PFSK-1 (cell line): ENCODE measurements around the gene TPD52L2.
A peak's percentile ranks its signal among the peaks of the same experiment; 100 is the strongest.

Experiments
- FOXP2 ChIP-seq: optimal IDR thresholded peaks from 2 replicates; pipeline ENCODE3; 2011; ENCODE audit warnings: borderline replicate concordance, control low read depth, inconsistent platforms; ENCODE audit not compliant: insufficient read depth; ENCODE audit errors: extremely low read length, extremely low read depth
- POLR2AphosphoS5 ChIP-seq: IDR thresholded peaks from 2 replicates; pipeline ENCODE4 v1.6.1; 2012; ENCODE audit warnings: low read depth, mild to moderate bottlenecking, control low read depth, low read length, moderate library complexity
- SIN3A ChIP-seq: IDR thresholded peaks from 2 replicates; pipeline ENCODE4 v1.6.1; 2012; ENCODE audit warnings: mild to moderate bottlenecking, low read length, moderate library complexity, borderline replicate concordance; ENCODE audit not compliant: insufficient read depth
- TAF1 ChIP-seq: IDR thresholded peaks from 2 replicates; pipeline ENCODE4 v1.6.1; 2012; ENCODE audit warnings: low read length, control low read depth, borderline replicate concordance; ENCODE audit not compliant: insufficient read depth
- TF ChIP-seq, protein P1 (sequence below), 2 experiments: IDR thresholded peaks; 2 replicates each; pipeline versions ENCODE4 v1.6.1 to v1.8.0; 2011 to 2012; ENCODE audit warnings: low read depth in 2 of 2, low read length in 2 of 2, control low read depth in 1 of 2, inconsistent platforms in 1 of 2, mild to moderate bottlenecking in 1 of 2, moderate library complexity in 1 of 2; ENCODE audit not compliant: insufficient read depth in 1 of 2

The TPD52L2 gene

DNA sequence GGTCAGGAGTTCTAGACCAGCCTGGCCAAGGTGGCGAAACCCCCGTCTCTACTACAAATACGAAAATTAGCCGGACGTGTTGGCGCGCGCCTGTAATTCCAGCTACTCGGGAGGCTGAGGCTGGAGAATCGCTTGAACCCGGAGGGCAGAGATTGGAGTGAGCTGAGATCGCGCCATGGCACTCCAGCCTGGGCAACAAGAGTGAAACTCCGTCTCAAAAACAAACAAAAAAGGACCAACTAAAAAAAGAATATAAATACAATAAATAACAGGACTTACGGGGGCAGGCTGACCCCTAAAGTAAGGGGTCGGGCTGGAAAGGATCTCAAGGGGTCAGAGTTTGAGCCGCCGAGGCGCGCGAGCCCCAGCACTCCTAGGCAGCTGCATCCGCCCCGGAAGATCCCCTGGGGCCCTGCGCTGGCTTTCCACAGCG is 509 bp upstream of the TPD52L2 start:
- TF ChIP-seq, protein P1, sequence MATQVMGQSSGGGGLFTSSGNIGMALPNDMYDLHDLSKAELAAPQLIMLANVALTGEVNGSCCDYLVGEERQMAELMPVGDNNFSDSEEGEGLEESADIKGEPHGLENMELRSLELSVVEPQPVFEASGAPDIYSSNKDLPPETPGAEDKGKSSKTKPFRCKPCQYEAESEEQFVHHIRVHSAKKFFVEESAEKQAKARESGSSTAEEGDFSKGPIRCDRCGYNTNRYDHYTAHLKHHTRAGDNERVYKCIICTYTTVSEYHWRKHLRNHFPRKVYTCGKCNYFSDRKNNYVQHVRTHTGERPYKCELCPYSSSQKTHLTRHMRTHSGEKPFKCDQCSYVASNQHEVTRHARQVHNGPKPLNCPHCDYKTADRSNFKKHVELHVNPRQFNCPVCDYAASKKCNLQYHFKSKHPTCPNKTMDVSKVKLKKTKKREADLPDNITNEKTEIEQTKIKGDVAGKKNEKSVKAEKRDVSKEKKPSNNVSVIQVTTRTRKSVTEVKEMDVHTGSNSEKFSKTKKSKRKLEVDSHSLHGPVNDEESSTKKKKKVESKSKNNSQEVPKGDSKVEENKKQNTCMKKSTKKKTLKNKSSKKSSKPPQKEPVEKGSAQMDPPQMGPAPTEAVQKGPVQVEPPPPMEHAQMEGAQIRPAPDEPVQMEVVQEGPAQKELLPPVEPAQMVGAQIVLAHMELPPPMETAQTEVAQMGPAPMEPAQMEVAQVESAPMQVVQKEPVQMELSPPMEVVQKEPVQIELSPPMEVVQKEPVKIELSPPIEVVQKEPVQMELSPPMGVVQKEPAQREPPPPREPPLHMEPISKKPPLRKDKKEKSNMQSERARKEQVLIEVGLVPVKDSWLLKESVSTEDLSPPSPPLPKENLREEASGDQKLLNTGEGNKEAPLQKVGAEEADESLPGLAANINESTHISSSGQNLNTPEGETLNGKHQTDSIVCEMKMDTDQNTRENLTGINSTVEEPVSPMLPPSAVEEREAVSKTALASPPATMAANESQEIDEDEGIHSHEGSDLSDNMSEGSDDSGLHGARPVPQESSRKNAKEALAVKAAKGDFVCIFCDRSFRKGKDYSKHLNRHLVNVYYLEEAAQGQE (IDR thresholded peaks at IDR 0.05; ENCODE audit: insufficient read depth in 1 of 2, low read depth in 2 of 2, low read length in 2 of 2), result no peak
- 0 out of 2 replicates have a peak, but pooled peaks have one; percentile 6 for TF ChIP-seq SIN3A

DNA sequence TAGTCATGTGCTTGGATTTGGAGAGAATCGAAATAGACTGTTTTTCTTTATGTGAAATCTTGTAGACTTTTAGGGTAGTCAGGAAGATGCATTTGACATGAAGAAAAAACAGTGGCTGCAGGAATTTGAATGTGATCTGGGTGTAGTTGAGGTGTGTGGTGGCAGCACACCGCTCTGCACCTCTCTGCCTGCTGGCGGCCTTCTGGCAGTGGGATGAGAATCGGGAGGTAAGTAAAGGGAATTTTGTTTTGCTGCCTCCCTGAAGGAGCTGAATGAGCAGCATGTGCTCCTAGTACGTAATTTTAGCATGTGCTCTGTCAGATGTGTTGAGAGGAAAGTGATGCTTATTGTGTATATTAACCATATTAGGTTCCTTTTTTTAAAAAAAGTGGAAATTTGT is 3.2 kb downstream of the TPD52L2 start:
- TF ChIP-seq TAF1 (no peak), SIN3A (no peak), FOXP2 (no peak), POLR2AphosphoS5 (no peak)

DNA sequence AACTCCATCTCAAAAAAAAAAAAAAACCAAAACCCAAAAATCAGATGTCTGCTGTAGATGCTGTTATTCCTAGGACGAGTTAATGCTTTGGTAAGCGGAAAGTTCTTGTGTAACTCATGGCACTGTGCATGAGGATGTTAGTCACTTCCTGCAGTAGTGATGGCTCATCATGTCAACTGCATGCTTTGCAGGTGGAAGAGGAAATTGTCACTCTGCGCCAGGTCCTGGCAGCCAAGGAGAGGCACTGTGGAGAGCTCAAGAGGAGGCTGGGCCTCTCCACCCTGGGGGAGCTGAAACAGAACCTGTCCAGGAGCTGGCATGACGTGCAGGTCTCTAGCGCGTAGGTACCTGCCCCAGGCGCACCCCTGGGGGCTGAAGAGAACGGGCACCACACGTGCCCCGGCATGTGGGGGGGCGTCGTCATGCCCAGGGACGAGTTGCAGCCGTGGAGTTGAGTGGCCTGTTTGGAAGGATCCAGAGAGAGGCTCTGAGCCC is 8.5 kb downstream of the TPD52L2 start:
- peak; percentile 52 for TF ChIP-seq FOXP2
- no peak for TF ChIP-seq SIN3A

DNA sequence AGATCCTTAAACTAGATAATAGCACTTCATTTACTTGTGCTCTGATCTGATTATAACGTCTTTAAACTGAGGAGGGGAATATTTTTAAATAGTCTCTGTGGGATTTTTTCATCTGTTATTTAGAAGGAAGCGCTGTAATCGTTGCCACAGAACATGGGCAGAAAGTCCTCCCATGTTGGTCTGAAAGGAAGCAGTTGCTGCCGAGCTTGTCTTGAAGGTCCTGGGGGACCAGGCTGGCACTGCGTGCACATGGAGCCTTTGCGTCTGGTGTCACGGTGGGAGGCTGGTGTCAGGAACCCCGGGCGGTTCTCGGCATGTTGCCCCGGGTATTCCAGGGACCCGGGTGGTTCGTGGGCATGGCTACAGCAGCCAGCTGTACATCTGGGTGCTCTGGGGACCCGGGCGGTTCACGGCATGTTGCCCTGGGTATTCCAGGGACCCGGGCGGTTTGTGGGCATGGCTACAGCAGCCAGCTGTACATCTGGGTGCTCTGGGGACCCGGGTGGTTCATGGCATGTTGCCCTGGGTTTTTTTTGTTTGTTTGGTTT is 11.5 kb downstream of the TPD52L2 start:
- TF ChIP-seq FOXP2, result no peak
- TF ChIP-seq SIN3A, result no peak
- TF ChIP-seq, protein P1 (IDR thresholded peaks at IDR 0.05; ENCODE audit: insufficient read depth in 1 of 2, low read depth in 2 of 2, low read length in 2 of 2), result no peak
- TF ChIP-seq POLR2AphosphoS5, result no peak
- TF ChIP-seq TAF1, result no peak

DNA sequence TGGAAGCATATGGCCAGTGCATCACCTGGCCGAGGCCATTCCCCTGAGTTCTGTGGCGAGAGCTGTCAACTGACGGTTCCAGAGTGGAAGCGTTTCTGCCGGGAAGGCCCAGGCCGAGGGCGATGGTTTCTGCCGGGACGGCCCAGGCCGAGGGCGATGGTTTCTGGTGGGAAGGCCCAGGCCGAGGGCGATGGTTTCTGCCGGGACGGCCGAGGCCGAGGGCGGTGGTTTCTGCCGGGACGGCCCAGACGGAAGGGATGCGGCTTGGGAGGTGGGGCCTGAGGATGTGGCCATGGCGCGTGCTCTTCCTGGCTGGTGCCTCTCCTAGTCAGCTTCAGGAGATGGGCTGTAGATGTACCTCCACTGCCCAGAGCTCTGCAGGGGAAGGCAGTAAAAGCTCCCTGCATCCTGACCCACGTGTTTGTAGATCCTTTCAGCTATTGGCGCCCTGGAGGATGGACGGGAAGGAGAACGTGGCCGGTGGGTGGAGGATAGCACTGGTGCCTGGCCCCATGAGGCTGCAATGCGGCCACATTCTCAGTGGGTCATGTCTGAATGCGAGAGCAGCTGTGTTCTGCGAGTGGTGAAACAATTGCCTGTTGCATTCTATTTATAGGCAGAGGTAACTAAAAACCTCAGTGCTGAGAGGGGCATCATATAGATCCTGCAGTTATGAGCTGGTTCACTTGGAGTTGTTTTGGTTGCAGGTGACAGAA is 12.8 kb downstream of the TPD52L2 start:
- TF ChIP-seq POLR2AphosphoS5 (no peak), FOXP2 (no peak), TAF1 (no peak), SIN3A (no peak)
- TF ChIP-seq, protein P1 (IDR thresholded peaks at IDR 0.05; ENCODE audit: insufficient read depth in 1 of 2, low read depth in 2 of 2, low read length in 2 of 2), result no peak

DNA sequence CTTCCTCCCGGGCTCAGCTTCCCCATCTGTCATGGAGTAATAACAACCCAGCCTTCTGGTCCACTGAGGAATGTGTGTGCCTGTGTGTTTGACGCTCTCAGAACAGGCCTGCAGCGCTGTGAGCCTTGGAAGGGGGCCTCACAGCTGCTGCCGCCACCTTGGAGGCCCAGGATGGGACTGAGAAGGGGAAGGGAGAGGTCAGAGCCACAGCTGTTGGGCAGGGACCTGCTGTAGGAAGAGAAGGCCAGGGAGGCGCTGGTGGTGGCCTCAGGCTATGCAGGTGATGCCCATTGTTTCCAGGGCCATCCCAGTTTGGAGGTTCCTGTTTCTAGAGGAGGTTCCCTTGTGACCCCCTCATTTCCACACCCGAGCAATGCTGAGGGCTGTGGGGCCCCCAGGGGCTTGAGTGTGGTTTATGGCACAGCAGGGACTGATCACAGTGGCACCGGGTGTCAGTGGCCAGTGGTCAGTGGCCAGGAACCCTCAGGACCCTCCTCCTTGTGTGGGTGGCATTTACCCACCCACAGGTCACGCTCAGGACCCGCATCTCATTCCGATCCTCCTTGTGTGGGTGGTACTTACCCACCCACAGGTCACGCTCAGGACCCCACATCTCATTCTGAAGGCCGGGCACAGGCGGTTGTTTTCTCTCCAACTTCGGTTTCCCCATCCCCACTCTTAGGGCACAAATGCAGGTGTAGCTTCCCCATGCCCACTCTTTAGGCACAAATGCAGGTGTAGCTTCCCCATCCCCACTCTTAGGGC is 14.0 kb downstream of the TPD52L2 start:
- TF ChIP-seq POLR2AphosphoS5 (no peak), TAF1 (no peak), FOXP2 (no peak), SIN3A (no peak)
- TF ChIP-seq, protein P1 (IDR thresholded peaks at IDR 0.05; ENCODE audit: insufficient read depth in 1 of 2, low read depth in 2 of 2, low read length in 2 of 2), result no peak
